GM23338 (cell line): Measurements from ENCODE around the gene PPP1R9A. TPM values are rescaled to one million over a fixed set of nuclear protein-coding genes. Genes with fewer than 3 reads are reported as not detected.

Experiments
- ATAC-seq: fragments of 200-7000 bp; cut with Tn5 transposase; 3 replicates; pipeline ENCODE4 v1.9.1; 2020
- DNase-seq: peaks from one replicate; pipeline ENCODE4 v3.0.0-alpha.2; 2015; ENCODE audit warnings: low spot score
- H2AFZ ChIP-seq: fragments of 200-600 bp; sonication (generic); 2 replicates; pipeline ENCODE4 v1.8.0; 2016; ENCODE audit warnings: antibody characterized with exemption, mild to moderate bottlenecking, moderate library complexity
- H3F3A ChIP-seq: fragments of 200-600 bp; sonication (generic); replicated peaks from 2 replicates; pipeline ENCODE4 v1.8.0; 2017; ENCODE audit warnings: antibody characterized with exemption, mixed run types, low read depth
- H3K27ac ChIP-seq: fragments of 200-600 bp; sonication (generic); 2 replicates; pipeline ENCODE4 v1.6.1; 2016; ENCODE audit warnings: low read depth
- H3K27me3 ChIP-seq: fragments of 200-600 bp; sonication (generic); 2 replicates; pipeline ENCODE4 v1.8.0; 2016; ENCODE audit warnings: mild to moderate bottlenecking, mixed run types, moderate library complexity; ENCODE audit not compliant: insufficient read depth
- H3K36me3 ChIP-seq: fragments of 200-600 bp; sonication (generic); 2 replicates; pipeline ENCODE4 v1.8.0; 2016; ENCODE audit warnings: mild to moderate bottlenecking; ENCODE audit not compliant: insufficient read depth
- H3K4me1 ChIP-seq: fragments of 200-600 bp; sonication (generic); 2 replicates; pipeline ENCODE4 v1.8.0; 2016; ENCODE audit warnings: mild to moderate bottlenecking, moderate library complexity; ENCODE audit not compliant: insufficient read depth
- H3K4me2 ChIP-seq: fragments of 200-600 bp; sonication (generic); 2 replicates; pipeline ENCODE4 v1.7.1; 2017; ENCODE audit warnings: mixed run types
- H3K4me3 ChIP-seq: fragments of 200-600 bp; sonication (generic); 2 replicates; pipeline ENCODE4 v1.6.1; 2016; ENCODE audit warnings: mixed run types
- H3K79me2 ChIP-seq: fragments of 200-600 bp; sonication (generic); replicated peaks from 2 replicates; pipeline ENCODE4 v1.8.0; 2017; ENCODE audit warnings: mild to moderate bottlenecking; ENCODE audit not compliant: insufficient read depth
- H3K9me2 ChIP-seq: fragments of 200-600 bp; sonication (generic); 2 replicates; pipeline ENCODE4 v1.8.0; 2017; ENCODE audit not compliant: insufficient read depth
- H4K20me1 ChIP-seq: fragments of 200-600 bp; sonication (generic); replicated peaks from 2 replicates; pipeline ENCODE4 v1.8.0; 2017; ENCODE audit warnings: mild to moderate bottlenecking; ENCODE audit not compliant: insufficient read depth
- H3K27ac Mint-ChIP-seq: 2 replicates; pipeline ENCODE4 v1.8.0; 2020; ENCODE audit warnings: inconsistent platforms, mild to moderate bottlenecking, moderate library complexity, mixed read lengths
- H3K27me3 Mint-ChIP-seq: 3 replicates; pipeline ENCODE4 v1.8.0; 2022; ENCODE audit warnings: low read depth, mild to moderate bottlenecking, moderate library complexity, mixed read lengths, inconsistent platforms; ENCODE audit not compliant: insufficient read depth, poor library complexity
- H3K36me3 Mint-ChIP-seq: 3 replicates; pipeline ENCODE4 v1.8.0; 2021; ENCODE audit warnings: low read depth, mild to moderate bottlenecking, inconsistent platforms, moderate library complexity, mixed read lengths
- H3K4me1 Mint-ChIP-seq: 3 replicates; pipeline ENCODE4 v1.8.0; 2020; ENCODE audit warnings: mild to moderate bottlenecking, inconsistent platforms, mixed read lengths
- H3K4me3 Mint-ChIP-seq: 3 replicates; pipeline ENCODE4 v1.8.0; 2021; ENCODE audit warnings: moderate library complexity, mild to moderate bottlenecking, inconsistent platforms, mixed read lengths
- H3K9me3 Mint-ChIP-seq: 3 replicates; pipeline ENCODE4 v1.8.0; 2020; ENCODE audit warnings: moderate library complexity, mild to moderate bottlenecking, inconsistent platforms, mixed read lengths
- CREB1 ChIP-seq: fragments of 250-450 bp; sonication (Bioruptor Pico); IDR thresholded peaks from 2 replicates; pipeline ENCODE4 v1.5.0; 2020; ENCODE audit warnings: low read depth, mild to moderate bottlenecking, moderate library complexity
- EZH2 ChIP-seq: fragments of 200-600 bp; sonication (generic); IDR thresholded peaks from one replicate; pipeline ENCODE4 v1.8.0; 2017; ENCODE audit warnings: antibody characterized with exemption, mild to moderate bottlenecking, low read depth; ENCODE audit not compliant: unreplicated experiment
- EZH2phosphoT487 ChIP-seq: fragments of 200-600 bp; sonication (generic); IDR thresholded peaks from one replicate; pipeline ENCODE4 v1.8.1; 2018; ENCODE audit warnings: antibody characterized with exemption; ENCODE audit not compliant: unreplicated experiment
- JUNB ChIP-seq: IDR thresholded peaks from one replicate; pipeline ENCODE4 v1.6.1; 2016; ENCODE audit warnings: antibody characterized with exemption; ENCODE audit not compliant: unreplicated experiment
- NANOG ChIP-seq: IDR thresholded peaks from 2 replicates; pipeline ENCODE4 v1.6.1; 2016; ENCODE audit warnings: antibody characterized with exemption, borderline replicate concordance
- POLR2AphosphoS5 ChIP-seq: IDR thresholded peaks from 2 replicates; pipeline ENCODE4 v1.6.1; 2016; ENCODE audit warnings: antibody characterized with exemption, low read depth
- STAT1 ChIP-seq: IDR thresholded peaks from one replicate; pipeline ENCODE4 v1.6.1; 2016; ENCODE audit warnings: antibody characterized with exemption; ENCODE audit not compliant: unreplicated experiment
- ZNF114 ChIP-seq: fragments of 250-450 bp; sonication (Bioruptor Pico); IDR thresholded peaks from 2 replicates; pipeline ENCODE4 v1.5.0; 2020; ENCODE audit warnings: mild to moderate bottlenecking, moderate library complexity
- ZNF331 ChIP-seq: fragments of 250-450 bp; sonication (Bioruptor Pico); IDR thresholded peaks from 2 replicates; pipeline ENCODE4 v1.5.0; 2020; ENCODE audit warnings: low read depth, mild to moderate bottlenecking, moderate library complexity
- ZNF462 ChIP-seq: fragments of 250-450 bp; sonication (Bioruptor Pico); IDR thresholded peaks from 2 replicates; pipeline ENCODE4 v1.5.0; 2020; ENCODE audit warnings: mild to moderate bottlenecking, moderate library complexity
- polyA plus RNA-seq: library from polyadenylated mRNA; unstranded; fragments of >200 nt; fragmentation: Nextera tagmentation; extraction: Ambion mirVana; gene quantifications from 2 replicates; pipeline ENCODE4 v1.2.1, GENCODE V29; 2016
- total RNA-seq: library from RNA; depleted of rRNA; stranded (reverse); fragments of >200 nt; shearing (Covaris generic); gene quantifications from 2 replicates; pipeline ENCODE4 v1.2.3, GENCODE V29; 2014
- TF ChIP-seq, protein P1 (sequence below), 2 experiments: fragments of 200-600 bp in 1 of 2; sonication (generic) in 1 of 2; conservative IDR thresholded peaks; 2 replicates each; pipeline versions ENCODE4 v1.5.1 to v1.6.1; 2016 to 2017; ENCODE audit warnings: antibody characterized with exemption in 2 of 2, low read depth in 2 of 2, mild to moderate bottlenecking in 2 of 2, moderate library complexity in 1 of 2
- TF ChIP-seq, protein P2 (sequence below): IDR thresholded peaks from one replicate; pipeline ENCODE4 v1.6.1; 2018; ENCODE audit warnings: antibody characterized with exemption; ENCODE audit not compliant: unreplicated experiment
- TF ChIP-seq, protein P3 (sequence below): IDR thresholded peaks from 2 replicates; pipeline ENCODE4 v1.6.1; 2016; ENCODE audit warnings: antibody characterized with exemption

PPP1R9A gene
- total and polyA plus RNA-seq, 2 experiments from 2014 or later: 10.6 to 31.8 TPM

GRCh38 chr7:95262875-95263274 lies 355.5 kb downstream of the PPP1R9A start:
- TF ChIP-seq, protein P1, sequence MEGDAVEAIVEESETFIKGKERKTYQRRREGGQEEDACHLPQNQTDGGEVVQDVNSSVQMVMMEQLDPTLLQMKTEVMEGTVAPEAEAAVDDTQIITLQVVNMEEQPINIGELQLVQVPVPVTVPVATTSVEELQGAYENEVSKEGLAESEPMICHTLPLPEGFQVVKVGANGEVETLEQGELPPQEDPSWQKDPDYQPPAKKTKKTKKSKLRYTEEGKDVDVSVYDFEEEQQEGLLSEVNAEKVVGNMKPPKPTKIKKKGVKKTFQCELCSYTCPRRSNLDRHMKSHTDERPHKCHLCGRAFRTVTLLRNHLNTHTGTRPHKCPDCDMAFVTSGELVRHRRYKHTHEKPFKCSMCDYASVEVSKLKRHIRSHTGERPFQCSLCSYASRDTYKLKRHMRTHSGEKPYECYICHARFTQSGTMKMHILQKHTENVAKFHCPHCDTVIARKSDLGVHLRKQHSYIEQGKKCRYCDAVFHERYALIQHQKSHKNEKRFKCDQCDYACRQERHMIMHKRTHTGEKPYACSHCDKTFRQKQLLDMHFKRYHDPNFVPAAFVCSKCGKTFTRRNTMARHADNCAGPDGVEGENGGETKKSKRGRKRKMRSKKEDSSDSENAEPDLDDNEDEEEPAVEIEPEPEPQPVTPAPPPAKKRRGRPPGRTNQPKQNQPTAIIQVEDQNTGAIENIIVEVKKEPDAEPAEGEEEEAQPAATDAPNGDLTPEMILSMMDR (conservative IDR thresholded peaks at IDR 0.05; ENCODE audit: low read depth in 2 of 2): no peak
- TF ChIP-seq STAT1: no peak
- TF ChIP-seq ZNF331 (CRISPR knock-in tag): no peak
- TF ChIP-seq ZNF114: no peak
- no peak for TF ChIP-seq ZNF462 (CRISPR knock-in tag)
- TF ChIP-seq JUNB: no peak
- TF ChIP-seq EZH2phosphoT487: no peak
- TF ChIP-seq EZH2: no peak
- TF ChIP-seq, protein P2, sequence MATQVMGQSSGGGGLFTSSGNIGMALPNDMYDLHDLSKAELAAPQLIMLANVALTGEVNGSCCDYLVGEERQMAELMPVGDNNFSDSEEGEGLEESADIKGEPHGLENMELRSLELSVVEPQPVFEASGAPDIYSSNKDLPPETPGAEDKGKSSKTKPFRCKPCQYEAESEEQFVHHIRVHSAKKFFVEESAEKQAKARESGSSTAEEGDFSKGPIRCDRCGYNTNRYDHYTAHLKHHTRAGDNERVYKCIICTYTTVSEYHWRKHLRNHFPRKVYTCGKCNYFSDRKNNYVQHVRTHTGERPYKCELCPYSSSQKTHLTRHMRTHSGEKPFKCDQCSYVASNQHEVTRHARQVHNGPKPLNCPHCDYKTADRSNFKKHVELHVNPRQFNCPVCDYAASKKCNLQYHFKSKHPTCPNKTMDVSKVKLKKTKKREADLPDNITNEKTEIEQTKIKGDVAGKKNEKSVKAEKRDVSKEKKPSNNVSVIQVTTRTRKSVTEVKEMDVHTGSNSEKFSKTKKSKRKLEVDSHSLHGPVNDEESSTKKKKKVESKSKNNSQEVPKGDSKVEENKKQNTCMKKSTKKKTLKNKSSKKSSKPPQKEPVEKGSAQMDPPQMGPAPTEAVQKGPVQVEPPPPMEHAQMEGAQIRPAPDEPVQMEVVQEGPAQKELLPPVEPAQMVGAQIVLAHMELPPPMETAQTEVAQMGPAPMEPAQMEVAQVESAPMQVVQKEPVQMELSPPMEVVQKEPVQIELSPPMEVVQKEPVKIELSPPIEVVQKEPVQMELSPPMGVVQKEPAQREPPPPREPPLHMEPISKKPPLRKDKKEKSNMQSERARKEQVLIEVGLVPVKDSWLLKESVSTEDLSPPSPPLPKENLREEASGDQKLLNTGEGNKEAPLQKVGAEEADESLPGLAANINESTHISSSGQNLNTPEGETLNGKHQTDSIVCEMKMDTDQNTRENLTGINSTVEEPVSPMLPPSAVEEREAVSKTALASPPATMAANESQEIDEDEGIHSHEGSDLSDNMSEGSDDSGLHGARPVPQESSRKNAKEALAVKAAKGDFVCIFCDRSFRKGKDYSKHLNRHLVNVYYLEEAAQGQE: no peak
- TF ChIP-seq POLR2AphosphoS5: no peak
- TF ChIP-seq, protein P3, sequence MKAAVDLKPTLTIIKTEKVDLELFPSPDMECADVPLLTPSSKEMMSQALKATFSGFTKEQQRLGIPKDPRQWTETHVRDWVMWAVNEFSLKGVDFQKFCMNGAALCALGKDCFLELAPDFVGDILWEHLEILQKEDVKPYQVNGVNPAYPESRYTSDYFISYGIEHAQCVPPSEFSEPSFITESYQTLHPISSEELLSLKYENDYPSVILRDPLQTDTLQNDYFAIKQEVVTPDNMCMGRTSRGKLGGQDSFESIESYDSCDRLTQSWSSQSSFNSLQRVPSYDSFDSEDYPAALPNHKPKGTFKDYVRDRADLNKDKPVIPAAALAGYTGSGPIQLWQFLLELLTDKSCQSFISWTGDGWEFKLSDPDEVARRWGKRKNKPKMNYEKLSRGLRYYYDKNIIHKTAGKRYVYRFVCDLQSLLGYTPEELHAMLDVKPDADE: no peak
- no peak for TF ChIP-seq CREB1 (CRISPR knock-in tag)
- no peak for TF ChIP-seq NANOG

More at GRCh38 chr7:95262875-95263274, 355.5 kb downstream of the PPP1R9A start:
- Histone ChIP-seq H3K9me2 (no peaks in the 10 kb centered on the region), H2AFZ (no peak overlapping the region), H3K36me3 (no peaks in the 10 kb centered on the region), H3K79me2 (no peaks in the 10 kb centered on the region), H3K4me2 (no peak overlapping the region), H3K4me1 (peaks cover 11% of the 10 kb centered on the region; the same call in 1 of the 2 replicates), H4K20me1 (no peaks in the 10 kb centered on the region), H3K4me3 (no peak overlapping the region), H3K27me3 (no peaks in the 10 kb centered on the region), H3F3A (no peaks in the 10 kb centered on the region), H3K27ac (no peak overlapping the region)
- H3K27ac Mint-ChIP-seq: no peak overlapping the region
- H3K4me1 Mint-ChIP-seq: peaks cover 30% of the 10 kb centered on the region; the same call in 2 of the 3 replicates
- peak; percentile 87 for ATAC-seq
- H3K27me3 Mint-ChIP-seq: no peaks in the 10 kb centered on the region
- no peak overlapping the region for H3K4me3 Mint-ChIP-seq
- peak; percentile 29 for DNase-seq
- no peaks in the 10 kb centered on the region for H3K9me3 Mint-ChIP-seq
- no peaks in the 10 kb centered on the region for H3K36me3 Mint-ChIP-seq
